Stimulated activated CD8-positive, alpha-beta memory T cell treated with anti-CD3 and anti-CD28 coated beads, Interleukin-12 subunit alpha, Interleukin-12 subunit beta, amount 100 ng/mL, for 4 hours (primary cell): ENCODE results near the gene SERPINA12.

ENCODE experiments used
- DNase-seq: peaks from one replicate; pipeline ENCODE4 v3.0.0-alpha.2; 2020; ENCODE audit warnings: low read depth

The SERPINA12 gene

GRCh38 chr14:94509356-94509755 is at the start of gene SERPINA12:
Gene SERPINA12 (minus strand): TSS chr14:94509469. CDS start chr14:94498397, 11,072 bp downstream.
- no peak for DNase-seq

GRCh38 chr14:94558842-94559241 is 49.6 kb upstream of the SERPINA12 start:
- DNase-seq = no peak

GRCh38 chr14:94557327-94557726 is 48.1 kb upstream of the SERPINA12 start:
- DNase-seq = no peak

- DNase-seq = no peak
These were observed 46.7 kb upstream of the SERPINA12 start for GRCh38 chr14:94555991-94556390.

GRCh38 chr14:94550041-94550440 is 40.8 kb upstream of the SERPINA12 start:
- no peak for DNase-seq

GRCh38 chr14:94548999-94549985 is 40.0 kb upstream of the SERPINA12 start:
- DNase-seq = peak; percentile 6

GRCh38 chr14:94548131-94548998 is 39.1 kb upstream of the SERPINA12 start:
- DNase-seq = no peak

GRCh38 chr14:94547726-94548125 is 38.5 kb upstream of the SERPINA12 start:
- DNase-seq = no peak

GRCh38 chr14:94547151-94547680 is 37.9 kb upstream of the SERPINA12 start:
- no peak for DNase-seq

GRCh38 chr14:94545131-94545841 is 36.0 kb upstream of the SERPINA12 start:
- DNase-seq = no peak

- DNase-seq = no peak
These were observed 35.5 kb upstream of the SERPINA12 start for GRCh38 chr14:94544726-94545125.

GRCh38 chr14:94543449-94544124 is 34.3 kb upstream of the SERPINA12 start:
- DNase-seq = no peak

- DNase-seq = no peak
These were observed 33.7 kb upstream of the SERPINA12 start for GRCh38 chr14:94542811-94543440.

- DNase-seq = no peak
These were observed 33.0 kb upstream of the SERPINA12 start for GRCh38 chr14:94542111-94542810.

GRCh38 chr14:94541234-94541975 is 32.1 kb upstream of the SERPINA12 start:
- no peak for DNase-seq

- DNase-seq = no peak
These were observed 30.9 kb upstream of the SERPINA12 start for GRCh38 chr14:94540031-94540794.

- DNase-seq = no peak
These were observed 29.9 kb upstream of the SERPINA12 start for GRCh38 chr14:94539181-94539580.

- DNase-seq = no peak
These were observed 28.9 kb upstream of the SERPINA12 start for GRCh38 chr14:94538070-94538740.
